Liver (tissue), 1 donor: ENCODE measurements around the gene IL17RD.

ENCODE experiments used
- FOXA1 ChIP-seq: IDR thresholded peaks from 2 replicates; pipeline ENCODE4 v1.6.1; 2016; ENCODE audit warnings: antibody characterized with exemption
- REST ChIP-seq: IDR thresholded peaks from 2 replicates; pipeline ENCODE4 v1.6.1; 2016; ENCODE audit warnings: antibody characterized with exemption, mild to moderate bottlenecking

DNA sequence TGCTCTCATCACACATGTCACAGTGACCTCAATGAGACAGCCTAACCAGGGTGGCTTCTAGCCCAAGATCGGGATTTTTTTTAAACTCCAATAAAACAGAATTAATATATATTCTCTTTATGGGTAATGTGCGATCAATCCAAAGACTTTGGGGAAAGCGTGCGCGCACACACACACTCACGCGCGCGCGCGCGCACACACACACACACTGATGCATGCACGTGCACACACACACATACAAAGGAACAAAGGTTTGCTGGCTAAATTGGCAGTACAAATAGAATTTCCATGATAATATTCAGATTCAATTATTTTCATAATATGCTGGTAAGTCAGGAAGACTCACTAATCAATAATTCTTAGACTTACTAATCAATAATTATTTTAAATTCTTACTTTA lies 19.3 kb downstream of the IL17RD start:
- TF ChIP-seq FOXA1: no peak
- no peak for TF ChIP-seq REST
